Measurements from ENCODE around the gene CHAF1A. TPM values are rescaled to one million over a fixed set of nuclear protein-coding genes. Genes with fewer than 3 reads are reported as not detected.

Gene CHAF1A
- polyA plus RNA-seq, 1 donor from 2014 or later = 9.4 TPM

- Histone ChIP-seq H3K79me2 (replicated peaks; ENCODE audit: insufficient read depth, low read length) (peaks cover 38% of the 10 kb centered on the region), H3K4me3 (ENCODE audit: low read length) (no peak overlapping the region), H3K27ac (ENCODE audit: low read length) (no peak overlapping the region), H4K20me1 (ENCODE audit: insufficient read depth) (no peaks in the 10 kb centered on the region), H2AFZ (ENCODE audit: low read depth, low read length) (no peak overlapping the region), H3K4me2 (ENCODE audit: low read length) (no peak overlapping the region), H3K36me3 (ENCODE audit: insufficient read depth, low read length) (no peaks in the 10 kb centered on the region), H3K9me2 (ENCODE audit: insufficient read depth, low read length) (no peaks in the 10 kb centered on the region), H3K9ac (ENCODE audit: low read length) (peak overlapping the region; percentile 23), H3K9me3 (ENCODE audit: low read length) (no peaks in the 10 kb centered on the region), H3F3A (ENCODE audit: insufficient read depth, low read length, poor library complexity, severe bottlenecking) (no peaks in the 10 kb centered on the region), H3K27me3 (ENCODE audit: insufficient read depth, low read depth, low read length) (no peaks in the 10 kb centered on the region)
- no peak for TF ChIP-seq RAD21 (conservative IDR thresholded peaks at IDR 0.05)
- TF ChIP-seq CTCF (IDR thresholded peaks at IDR 0.05; ENCODE audit: poor library complexity, severe bottlenecking) = no peak
- no peak for TF ChIP-seq MXI1 (conservative IDR thresholded peaks at IDR 0.05; ENCODE audit: poor library complexity, severe bottlenecking)
- no peak for TF ChIP-seq SMC3 (conservative IDR thresholded peaks at IDR 0.05; ENCODE audit: poor library complexity)
- no peak for TF ChIP-seq TAF1 (IDR thresholded peaks at IDR 0.05; ENCODE audit: low read depth)
- no peak for TF ChIP-seq EP300 (conservative IDR thresholded peaks at IDR 0.05; ENCODE audit: poor library complexity, severe bottlenecking)
- no peak for TF ChIP-seq EZH2 (IDR thresholded peaks at IDR 0.05; ENCODE audit: borderline replicate concordance, insufficient read depth, low read length, poor library complexity, severe bottlenecking)
- TF ChIP-seq REST (IDR thresholded peaks at IDR 0.05; ENCODE audit: borderline replicate concordance) = no peak
- no peak for TF ChIP-seq POLR2AphosphoS5 (IDR thresholded peaks at IDR 0.05)
Observed at GRCh38 chr19:4393947-4394590, 8.4 kb upstream of the CHAF1A start.

GRCh38 chr19:4396949-4397783 lies 5.3 kb upstream of the CHAF1A start:
- H2AFZ ChIP-seq (ENCODE audit: low read depth, low read length) = no peak overlapping the region
- TF ChIP-seq CTCF (IDR thresholded peaks at IDR 0.05; ENCODE audit: poor library complexity, severe bottlenecking) (no peak), SMC3 (conservative IDR thresholded peaks at IDR 0.05; ENCODE audit: poor library complexity) (no peak), RAD21 (conservative IDR thresholded peaks at IDR 0.05) (no peak), MXI1 (conservative IDR thresholded peaks at IDR 0.05; ENCODE audit: poor library complexity, severe bottlenecking) (no peak), EZH2 (IDR thresholded peaks at IDR 0.05; ENCODE audit: borderline replicate concordance, insufficient read depth, low read length, poor library complexity, severe bottlenecking) (no peak), TAF1 (IDR thresholded peaks at IDR 0.05; ENCODE audit: low read depth) (no peak), EP300 (conservative IDR thresholded peaks at IDR 0.05; ENCODE audit: poor library complexity, severe bottlenecking) (no peak), REST (IDR thresholded peaks at IDR 0.05; ENCODE audit: borderline replicate concordance) (no peak), POLR2AphosphoS5 (IDR thresholded peaks at IDR 0.05) (no peak)
- no peaks in the 10 kb centered on the region for H3K9me3 ChIP-seq (ENCODE audit: low read length)
- no peaks in the 10 kb centered on the region for H3K9me2 ChIP-seq (ENCODE audit: insufficient read depth, low read length)
- H3K27ac ChIP-seq (ENCODE audit: low read length) = no peak overlapping the region
- no peak overlapping the region for H3K9ac ChIP-seq (ENCODE audit: low read length)
- H3K79me2 ChIP-seq (replicated peaks; ENCODE audit: insufficient read depth, low read length) = peaks cover 47% of the 10 kb centered on the region
- no peaks in the 10 kb centered on the region for H3F3A ChIP-seq (ENCODE audit: insufficient read depth, low read length, poor library complexity, severe bottlenecking)
- no peaks in the 10 kb centered on the region for H3K27me3 ChIP-seq (ENCODE audit: insufficient read depth, low read depth, low read length)
- H3K36me3 ChIP-seq (ENCODE audit: insufficient read depth, low read length) = no peaks in the 10 kb centered on the region
- H4K20me1 ChIP-seq (ENCODE audit: insufficient read depth) = no peaks in the 10 kb centered on the region
- H3K4me3 ChIP-seq (ENCODE audit: low read length) = no peak overlapping the region
- no peak overlapping the region for H3K4me2 ChIP-seq (ENCODE audit: low read length)
